OCI-LY1 (cell line): ENCODE measurements around the gene ATP8A1.

ENCODE experiments used
- H2AFZ ChIP-seq: fragments of 200-600 bp; sonication (generic), shearing (Covaris generic); 2 replicates; pipeline ENCODE4 v1.6.0; 2014; ENCODE audit warnings: antibody characterized with exemption, mild to moderate bottlenecking, low read length
- H3F3A ChIP-seq: fragments of 200-600 bp; sonication (generic), shearing (Covaris generic); 2 replicates; pipeline ENCODE4 v1.6.0; 2014; ENCODE audit warnings: mild to moderate bottlenecking, antibody characterized with exemption, low read length, moderate library complexity; ENCODE audit not compliant: insufficient read depth
- H3K27ac ChIP-seq: fragments of 200-600 bp; sonication (generic); 2 replicates; pipeline ENCODE4 v1.5.1; 2014; ENCODE audit warnings: low read length, mixed run types, mild to moderate bottlenecking, low read depth; ENCODE audit not compliant: poor library complexity, severe bottlenecking
- H3K27me3 ChIP-seq: fragments of 200-600 bp; sonication (generic); 2 replicates; pipeline ENCODE4 v1.6.0; 2014; ENCODE audit warnings: antibody characterized with exemption, mild to moderate bottlenecking, low read length, moderate library complexity; ENCODE audit not compliant: insufficient read depth
- H3K36me3 ChIP-seq: fragments of 200-600 bp; sonication (generic); 2 replicates; pipeline ENCODE4 v1.6.1; 2014; ENCODE audit warnings: mild to moderate bottlenecking, antibody characterized with exemption, low read length, moderate library complexity, mixed read lengths; ENCODE audit not compliant: insufficient read depth
- H3K4me1 ChIP-seq: fragments of 200-600 bp; sonication (generic); 2 replicates; pipeline ENCODE4 v1.5.1; 2014; ENCODE audit warnings: mild to moderate bottlenecking, low read length, moderate library complexity; ENCODE audit not compliant: insufficient read depth, severe bottlenecking
- H3K4me2 ChIP-seq: fragments of 200-600 bp; sonication (generic), shearing (Covaris generic); 2 replicates; pipeline ENCODE4 v1.6.1; 2014; ENCODE audit warnings: low read length
- H3K4me3 ChIP-seq: fragments of 200-600 bp; sonication (generic); 2 replicates; pipeline ENCODE4 v1.5.1; 2014; ENCODE audit warnings: low read length, low read depth, mild to moderate bottlenecking, mixed read lengths; ENCODE audit not compliant: poor library complexity, severe bottlenecking
- H3K79me2 ChIP-seq: fragments of 200-600 bp; shearing (Covaris generic); 2 replicates; pipeline ENCODE4 v1.6.1; 2016; ENCODE audit warnings: mixed run types, low read length, mixed read lengths; ENCODE audit not compliant: insufficient read depth
- H3K9ac ChIP-seq: fragments of 200-600 bp; sonication (generic), shearing (Covaris generic); 2 replicates; pipeline ENCODE4 v1.6.1; 2014; ENCODE audit warnings: mild to moderate bottlenecking, low read length, mixed read lengths
- H3K9me2 ChIP-seq: fragments of 200-600 bp; sonication (generic), shearing (Covaris generic); 2 replicates; pipeline ENCODE4 v1.6.1; 2014; ENCODE audit warnings: low read depth, mild to moderate bottlenecking, low read length, mixed read lengths
- H3K9me3 ChIP-seq: fragments of 200-600 bp; shearing (Covaris generic); 2 replicates; pipeline ENCODE4 v1.6.1; 2014; ENCODE audit warnings: low read length, mixed read lengths
- H4K20me1 ChIP-seq: fragments of 200-600 bp; sonication (generic), shearing (Covaris generic); 2 replicates; pipeline ENCODE4 v1.6.0; 2016; ENCODE audit warnings: mild to moderate bottlenecking, low read length; ENCODE audit not compliant: insufficient read depth
- CTCF ChIP-seq: fragments of 200-600 bp; sonication (generic), shearing (Covaris generic); IDR thresholded peaks from 2 replicates; pipeline ENCODE4 v1.5.1; 2017; ENCODE audit warnings: mild to moderate bottlenecking, antibody characterized with exemption, low read length, moderate library complexity, mixed read lengths
- EZH2 ChIP-seq: fragments of 200-600 bp; sonication (generic), shearing (Covaris generic); IDR thresholded peaks from 2 replicates; pipeline ENCODE4 v1.8.0; 2017; ENCODE audit warnings: borderline replicate concordance, mixed run types, mild to moderate bottlenecking, antibody characterized with exemption, low read length, moderate library complexity, mixed read lengths

ATP8A1 gene

GRCh38 chr4:42442601-42443000 is 214.3 kb downstream of the ATP8A1 start:
- Histone ChIP-seq H3K9me2 (no peaks in the 10 kb centered on the region), H3K79me2 (no peaks in the 10 kb centered on the region), H3K4me3 (no peak overlapping the region), H2AFZ (no peak overlapping the region), H3K27ac (no peak overlapping the region), H3K9ac (no peak overlapping the region), H4K20me1 (no peaks in the 10 kb centered on the region), H3F3A (no peaks in the 10 kb centered on the region), H3K9me3 (no peaks in the 10 kb centered on the region), H3K36me3 (peaks cover 12% of the 10 kb centered on the region; the same call in 1 of the 2 replicates), H3K4me2 (no peak overlapping the region), H3K27me3 (no peaks in the 10 kb centered on the region), H3K4me1 (no peaks in the 10 kb centered on the region)
- TF ChIP-seq CTCF, result no peak
- TF ChIP-seq EZH2, result no peak

GRCh38 chr4:42440083-42440482 is 216.8 kb downstream of the ATP8A1 start:
- H3K4me1 ChIP-seq, result no peaks in the 10 kb centered on the region
- H3K9ac ChIP-seq, result no peak overlapping the region
- no peaks in the 10 kb centered on the region for H3K27me3 ChIP-seq
- H3F3A ChIP-seq, result no peaks in the 10 kb centered on the region
- H3K79me2 ChIP-seq, result no peaks in the 10 kb centered on the region
- H3K9me3 ChIP-seq, result no peaks in the 10 kb centered on the region
- H3K4me3 ChIP-seq, result no peak overlapping the region
- no peak overlapping the region for H2AFZ ChIP-seq
- H4K20me1 ChIP-seq, result no peaks in the 10 kb centered on the region
- TF ChIP-seq EZH2 (no peak), CTCF (no peak)
- no peak overlapping the region for H3K27ac ChIP-seq
- no peaks in the 10 kb centered on the region for H3K9me2 ChIP-seq
- H3K4me2 ChIP-seq, result no peak overlapping the region
- H3K36me3 ChIP-seq, result 0 out of 2 replicates have a peak, but pooled peaks cover 12% of the 10 kb centered on the region

GRCh38 chr4:42436928-42437565 is 219.9 kb downstream of the ATP8A1 start:
- no peaks in the 10 kb centered on the region for H3F3A ChIP-seq
- H3K9ac ChIP-seq, result no peak overlapping the region
- H3K4me3 ChIP-seq, result no peak overlapping the region
- no peaks in the 10 kb centered on the region for H3K9me2 ChIP-seq
- H4K20me1 ChIP-seq, result no peaks in the 10 kb centered on the region
- TF ChIP-seq EZH2, result no peak
- TF ChIP-seq CTCF, result no peak
- H3K79me2 ChIP-seq, result no peaks in the 10 kb centered on the region
- no peak overlapping the region for H3K4me2 ChIP-seq
- H2AFZ ChIP-seq, result no peak overlapping the region
- no peaks in the 10 kb centered on the region for H3K27me3 ChIP-seq
- H3K27ac ChIP-seq, result no peak overlapping the region
- no peaks in the 10 kb centered on the region for H3K36me3 ChIP-seq
- H3K9me3 ChIP-seq, result no peaks in the 10 kb centered on the region
- no peaks in the 10 kb centered on the region for H3K4me1 ChIP-seq
